ENCODE results near the gene NAA60.

Gene NAA60

GRCh38 chr16:3501783-3502400 lies 58.4 kb downstream of the NAA60 start:
- Mint-ChIP-seq H3K4me1 (ENCODE audit: low read depth) (peaks cover 55% of the 10 kb centered on the region), H3K27me3 (no peaks in the 10 kb centered on the region), H3K27ac (peak overlapping the region; percentile 94)

GRCh38 chr16:3503523-3503922 lies 60.0 kb downstream of the NAA60 start:
- H3K27ac Mint-ChIP-seq, result peak overlapping the region; percentile 93
- H3K4me3 Mint-ChIP-seq, result peak overlapping the region; percentile 78
- H3K9me3 Mint-ChIP-seq (ENCODE audit: low read depth), result no peaks in the 10 kb centered on the region
- peaks cover 4% of the 10 kb centered on the region for H3K36me3 Mint-ChIP-seq
- no peaks in the 10 kb centered on the region for H3K27me3 Mint-ChIP-seq
- peaks cover 64% of the 10 kb centered on the region for H3K4me1 Mint-ChIP-seq (ENCODE audit: low read depth)

More at GRCh38 chr16:3501783-3502400, 58.4 kb downstream of the NAA60 start:
- peaks cover 2% of the 10 kb centered on the region for H3K36me3 Mint-ChIP-seq
- no peaks in the 10 kb centered on the region for H3K9me3 Mint-ChIP-seq (ENCODE audit: low read depth)
- H3K4me3 Mint-ChIP-seq, result peak overlapping the region; percentile 95

- peak overlapping the region; percentile 75 for H3K4me3 Mint-ChIP-seq
- peaks cover 61% of the 10 kb centered on the region for H3K4me1 Mint-ChIP-seq (ENCODE audit: low read depth)
- no peaks in the 10 kb centered on the region for H3K9me3 Mint-ChIP-seq (ENCODE audit: low read depth)
- H3K36me3 Mint-ChIP-seq, result peaks cover 5% of the 10 kb centered on the region
- H3K27ac Mint-ChIP-seq, result peak overlapping the region; percentile 91
- H3K27me3 Mint-ChIP-seq, result no peaks in the 10 kb centered on the region
Measured at GRCh38 chr16:3508736-3509135, 65.3 kb downstream of the NAA60 start.

GRCh38 chr16:3509470-3509928 lies 66.0 kb downstream of the NAA60 start:
- Mint-ChIP-seq H3K4me1 (ENCODE audit: low read depth) (peaks cover 54% of the 10 kb centered on the region), H3K4me3 (peak overlapping the region; percentile 40), H3K9me3 (ENCODE audit: low read depth) (no peaks in the 10 kb centered on the region), H3K36me3 (peaks cover 5% of the 10 kb centered on the region), H3K27me3 (no peaks in the 10 kb centered on the region), H3K27ac (peak overlapping the region; percentile 91)

- H3K27ac Mint-ChIP-seq, result peak overlapping the region; percentile 55
- H3K9me3 Mint-ChIP-seq (ENCODE audit: low read depth), result no peaks in the 10 kb centered on the region
- H3K4me3 Mint-ChIP-seq, result peak overlapping the region; percentile 38
- H3K36me3 Mint-ChIP-seq, result peaks cover 5% of the 10 kb centered on the region
- no peaks in the 10 kb centered on the region for H3K27me3 Mint-ChIP-seq
- H3K4me1 Mint-ChIP-seq (ENCODE audit: low read depth), result peaks cover 48% of the 10 kb centered on the region
Measured at GRCh38 chr16:3510416-3510815, 66.9 kb downstream of the NAA60 start.

- H3K4me3 Mint-ChIP-seq, result peak overlapping the region; percentile 11
- H3K36me3 Mint-ChIP-seq, result peaks cover 7% of the 10 kb centered on the region
- no peaks in the 10 kb centered on the region for H3K9me3 Mint-ChIP-seq (ENCODE audit: low read depth)
- H3K27me3 Mint-ChIP-seq, result no peaks in the 10 kb centered on the region
- peaks cover 40% of the 10 kb centered on the region for H3K4me1 Mint-ChIP-seq (ENCODE audit: low read depth)
- H3K27ac Mint-ChIP-seq, result peak overlapping the region; percentile 55
Measured at GRCh38 chr16:3511286-3512180, 68.1 kb downstream of the NAA60 start.

- Mint-ChIP-seq H3K4me1 (ENCODE audit: low read depth) (peaks cover 31% of the 10 kb centered on the region), H3K27ac (peak overlapping the region; percentile 29), H3K9me3 (ENCODE audit: low read depth) (no peaks in the 10 kb centered on the region), H3K4me3 (no peak overlapping the region), H3K36me3 (peaks cover 9% of the 10 kb centered on the region), H3K27me3 (no peaks in the 10 kb centered on the region)
Measured at GRCh38 chr16:3513892-3514583, 70.6 kb downstream of the NAA60 start.

- peaks cover 10% of the 10 kb centered on the region for H3K36me3 Mint-ChIP-seq
- no peak overlapping the region for H3K27ac Mint-ChIP-seq
- no peak overlapping the region for H3K4me3 Mint-ChIP-seq
- no peaks in the 10 kb centered on the region for H3K9me3 Mint-ChIP-seq (ENCODE audit: low read depth)
- H3K27me3 Mint-ChIP-seq, result no peaks in the 10 kb centered on the region
- peaks cover 25% of the 10 kb centered on the region for H3K4me1 Mint-ChIP-seq (ENCODE audit: low read depth)
Measured at GRCh38 chr16:3514621-3515020, 71.1 kb downstream of the NAA60 start.

GRCh38 chr16:3515897-3516296 lies 72.4 kb downstream of the NAA60 start:
- Mint-ChIP-seq H3K4me1 (ENCODE audit: low read depth) (peaks cover 16% of the 10 kb centered on the region), H3K4me3 (no peak overlapping the region), H3K36me3 (peaks cover 12% of the 10 kb centered on the region), H3K27me3 (no peaks in the 10 kb centered on the region), H3K27ac (no peak overlapping the region), H3K9me3 (ENCODE audit: low read depth) (no peaks in the 10 kb centered on the region)

- no peaks in the 10 kb centered on the region for H3K27me3 Mint-ChIP-seq
- no peak overlapping the region for H3K4me3 Mint-ChIP-seq
- peaks cover 8% of the 10 kb centered on the region for H3K4me1 Mint-ChIP-seq (ENCODE audit: low read depth)
- H3K27ac Mint-ChIP-seq, result no peak overlapping the region
- H3K9me3 Mint-ChIP-seq (ENCODE audit: low read depth), result no peaks in the 10 kb centered on the region
- H3K36me3 Mint-ChIP-seq, result peaks cover 15% of the 10 kb centered on the region
Measured at GRCh38 chr16:3518292-3518985, 75.0 kb downstream of the NAA60 start.

- H3K4me1 Mint-ChIP-seq (ENCODE audit: low read depth), result peaks cover 5% of the 10 kb centered on the region
- H3K27me3 Mint-ChIP-seq, result no peaks in the 10 kb centered on the region
- no peaks in the 10 kb centered on the region for H3K9me3 Mint-ChIP-seq (ENCODE audit: low read depth)
- no peak overlapping the region for H3K4me3 Mint-ChIP-seq
- peaks cover 15% of the 10 kb centered on the region for H3K36me3 Mint-ChIP-seq
- no peak overlapping the region for H3K27ac Mint-ChIP-seq
Measured at GRCh38 chr16:3518986-3519348, 75.5 kb downstream of the NAA60 start.

GRCh38 chr16:3519581-3519980 lies 76.1 kb downstream of the NAA60 start:
- H3K27ac Mint-ChIP-seq, result no peak overlapping the region
- peaks cover 5% of the 10 kb centered on the region for H3K4me1 Mint-ChIP-seq (ENCODE audit: low read depth)
- no peak overlapping the region for H3K4me3 Mint-ChIP-seq
- no peaks in the 10 kb centered on the region for H3K9me3 Mint-ChIP-seq (ENCODE audit: low read depth)
- peaks cover 15% of the 10 kb centered on the region for H3K36me3 Mint-ChIP-seq
- no peaks in the 10 kb centered on the region for H3K27me3 Mint-ChIP-seq

- Mint-ChIP-seq H3K36me3 (peaks cover 15% of the 10 kb centered on the region), H3K9me3 (ENCODE audit: low read depth) (no peaks in the 10 kb centered on the region), H3K4me3 (no peak overlapping the region), H3K27ac (no peak overlapping the region), H3K4me1 (ENCODE audit: low read depth) (peaks cover 5% of the 10 kb centered on the region), H3K27me3 (no peaks in the 10 kb centered on the region)
Measured at GRCh38 chr16:3520413-3520812, 76.9 kb downstream of the NAA60 start.

- no peak overlapping the region for H3K4me3 Mint-ChIP-seq
- H3K36me3 Mint-ChIP-seq, result peaks cover 15% of the 10 kb centered on the region
- no peak overlapping the region for H3K27ac Mint-ChIP-seq
- H3K4me1 Mint-ChIP-seq (ENCODE audit: low read depth), result peaks cover 5% of the 10 kb centered on the region
- H3K27me3 Mint-ChIP-seq, result no peaks in the 10 kb centered on the region
- H3K9me3 Mint-ChIP-seq (ENCODE audit: low read depth), result no peaks in the 10 kb centered on the region
Measured at GRCh38 chr16:3520841-3521240, 77.4 kb downstream of the NAA60 start.

Data from activated naive CD8-positive, alpha-beta T cell (primary cell).